GM23338 (cell line): ENCODE data around the gene CCL14. TPM values are rescaled to one million over a fixed set of nuclear protein-coding genes. Genes with fewer than 3 reads are reported as not detected.

Source experiments
- ATAC-seq: fragments of 200-7000 bp; cut with Tn5 transposase; 3 replicates; pipeline ENCODE4 v1.9.1; 2020
- DNase-seq: peaks from one replicate; pipeline ENCODE4 v3.0.0-alpha.2; 2015; ENCODE audit warnings: low spot score
- H2AFZ ChIP-seq: fragments of 200-600 bp; sonication (generic); 2 replicates; pipeline ENCODE4 v1.8.0; 2016; ENCODE audit warnings: antibody characterized with exemption, mild to moderate bottlenecking, moderate library complexity
- H3F3A ChIP-seq: fragments of 200-600 bp; sonication (generic); replicated peaks from 2 replicates; pipeline ENCODE4 v1.8.0; 2017; ENCODE audit warnings: antibody characterized with exemption, mixed run types, low read depth
- H3K27ac ChIP-seq: fragments of 200-600 bp; sonication (generic); 2 replicates; pipeline ENCODE4 v1.6.1; 2016; ENCODE audit warnings: low read depth
- H3K27me3 ChIP-seq: fragments of 200-600 bp; sonication (generic); 2 replicates; pipeline ENCODE4 v1.8.0; 2016; ENCODE audit warnings: mild to moderate bottlenecking, mixed run types, moderate library complexity; ENCODE audit not compliant: insufficient read depth
- H3K36me3 ChIP-seq: fragments of 200-600 bp; sonication (generic); 2 replicates; pipeline ENCODE4 v1.8.0; 2016; ENCODE audit warnings: mild to moderate bottlenecking; ENCODE audit not compliant: insufficient read depth
- H3K4me1 ChIP-seq: fragments of 200-600 bp; sonication (generic); 2 replicates; pipeline ENCODE4 v1.8.0; 2016; ENCODE audit warnings: mild to moderate bottlenecking, moderate library complexity; ENCODE audit not compliant: insufficient read depth
- H3K4me2 ChIP-seq: fragments of 200-600 bp; sonication (generic); 2 replicates; pipeline ENCODE4 v1.7.1; 2017; ENCODE audit warnings: mixed run types
- H3K4me3 ChIP-seq: fragments of 200-600 bp; sonication (generic); 2 replicates; pipeline ENCODE4 v1.6.1; 2016; ENCODE audit warnings: mixed run types
- H3K79me2 ChIP-seq: fragments of 200-600 bp; sonication (generic); replicated peaks from 2 replicates; pipeline ENCODE4 v1.8.0; 2017; ENCODE audit warnings: mild to moderate bottlenecking; ENCODE audit not compliant: insufficient read depth
- H3K9me2 ChIP-seq: fragments of 200-600 bp; sonication (generic); 2 replicates; pipeline ENCODE4 v1.8.0; 2017; ENCODE audit not compliant: insufficient read depth
- H4K20me1 ChIP-seq: fragments of 200-600 bp; sonication (generic); replicated peaks from 2 replicates; pipeline ENCODE4 v1.8.0; 2017; ENCODE audit warnings: mild to moderate bottlenecking; ENCODE audit not compliant: insufficient read depth
- H3K27ac Mint-ChIP-seq: 2 replicates; pipeline ENCODE4 v1.8.0; 2020; ENCODE audit warnings: inconsistent platforms, mild to moderate bottlenecking, moderate library complexity, mixed read lengths
- H3K27me3 Mint-ChIP-seq: 3 replicates; pipeline ENCODE4 v1.8.0; 2022; ENCODE audit warnings: low read depth, mild to moderate bottlenecking, moderate library complexity, mixed read lengths, inconsistent platforms; ENCODE audit not compliant: insufficient read depth, poor library complexity
- H3K36me3 Mint-ChIP-seq: 3 replicates; pipeline ENCODE4 v1.8.0; 2021; ENCODE audit warnings: low read depth, mild to moderate bottlenecking, inconsistent platforms, moderate library complexity, mixed read lengths
- H3K4me1 Mint-ChIP-seq: 3 replicates; pipeline ENCODE4 v1.8.0; 2020; ENCODE audit warnings: mild to moderate bottlenecking, inconsistent platforms, mixed read lengths
- H3K4me3 Mint-ChIP-seq: 3 replicates; pipeline ENCODE4 v1.8.0; 2021; ENCODE audit warnings: moderate library complexity, mild to moderate bottlenecking, inconsistent platforms, mixed read lengths
- H3K9me3 Mint-ChIP-seq: 3 replicates; pipeline ENCODE4 v1.8.0; 2020; ENCODE audit warnings: moderate library complexity, mild to moderate bottlenecking, inconsistent platforms, mixed read lengths
- CREB1 ChIP-seq: fragments of 250-450 bp; sonication (Bioruptor Pico); IDR thresholded peaks from 2 replicates; pipeline ENCODE4 v1.5.0; 2020; ENCODE audit warnings: low read depth, mild to moderate bottlenecking, moderate library complexity
- EZH2 ChIP-seq: fragments of 200-600 bp; sonication (generic); IDR thresholded peaks from one replicate; pipeline ENCODE4 v1.8.0; 2017; ENCODE audit warnings: antibody characterized with exemption, mild to moderate bottlenecking, low read depth; ENCODE audit not compliant: unreplicated experiment
- EZH2phosphoT487 ChIP-seq: fragments of 200-600 bp; sonication (generic); IDR thresholded peaks from one replicate; pipeline ENCODE4 v1.8.1; 2018; ENCODE audit warnings: antibody characterized with exemption; ENCODE audit not compliant: unreplicated experiment
- JUNB ChIP-seq: IDR thresholded peaks from one replicate; pipeline ENCODE4 v1.6.1; 2016; ENCODE audit warnings: antibody characterized with exemption; ENCODE audit not compliant: unreplicated experiment
- NANOG ChIP-seq: IDR thresholded peaks from 2 replicates; pipeline ENCODE4 v1.6.1; 2016; ENCODE audit warnings: antibody characterized with exemption, borderline replicate concordance
- POLR2AphosphoS5 ChIP-seq: IDR thresholded peaks from 2 replicates; pipeline ENCODE4 v1.6.1; 2016; ENCODE audit warnings: antibody characterized with exemption, low read depth
- STAT1 ChIP-seq: IDR thresholded peaks from one replicate; pipeline ENCODE4 v1.6.1; 2016; ENCODE audit warnings: antibody characterized with exemption; ENCODE audit not compliant: unreplicated experiment
- ZNF114 ChIP-seq: fragments of 250-450 bp; sonication (Bioruptor Pico); IDR thresholded peaks from 2 replicates; pipeline ENCODE4 v1.5.0; 2020; ENCODE audit warnings: mild to moderate bottlenecking, moderate library complexity
- ZNF331 ChIP-seq: fragments of 250-450 bp; sonication (Bioruptor Pico); IDR thresholded peaks from 2 replicates; pipeline ENCODE4 v1.5.0; 2020; ENCODE audit warnings: low read depth, mild to moderate bottlenecking, moderate library complexity
- polyA plus RNA-seq: library from polyadenylated mRNA; unstranded; fragments of >200 nt; fragmentation: Nextera tagmentation; extraction: Ambion mirVana; gene quantifications from 2 replicates; pipeline ENCODE4 v1.2.1, GENCODE V29; 2016
- total RNA-seq: library from RNA; depleted of rRNA; stranded (reverse); fragments of >200 nt; shearing (Covaris generic); gene quantifications from 2 replicates; pipeline ENCODE4 v1.2.3, GENCODE V29; 2014
- TF ChIP-seq, protein P1 (sequence below): IDR thresholded peaks from one replicate; pipeline ENCODE4 v1.6.1; 2018; ENCODE audit warnings: antibody characterized with exemption; ENCODE audit not compliant: unreplicated experiment
- TF ChIP-seq, protein P2 (sequence below), 2 experiments: fragments of 200-600 bp in 1 of 2; sonication (generic) in 1 of 2; conservative IDR thresholded peaks; 2 replicates each; pipeline versions ENCODE4 v1.5.1 to v1.6.1; 2016 to 2017; ENCODE audit warnings: antibody characterized with exemption in 2 of 2, low read depth in 2 of 2, mild to moderate bottlenecking in 2 of 2, moderate library complexity in 1 of 2
- TF ChIP-seq, protein P3 (sequence below): IDR thresholded peaks from 2 replicates; pipeline ENCODE4 v1.6.1; 2016; ENCODE audit warnings: antibody characterized with exemption

Gene CCL14
- total and polyA plus RNA-seq, 2 experiments from 2014 or later = not detected

DNA sequence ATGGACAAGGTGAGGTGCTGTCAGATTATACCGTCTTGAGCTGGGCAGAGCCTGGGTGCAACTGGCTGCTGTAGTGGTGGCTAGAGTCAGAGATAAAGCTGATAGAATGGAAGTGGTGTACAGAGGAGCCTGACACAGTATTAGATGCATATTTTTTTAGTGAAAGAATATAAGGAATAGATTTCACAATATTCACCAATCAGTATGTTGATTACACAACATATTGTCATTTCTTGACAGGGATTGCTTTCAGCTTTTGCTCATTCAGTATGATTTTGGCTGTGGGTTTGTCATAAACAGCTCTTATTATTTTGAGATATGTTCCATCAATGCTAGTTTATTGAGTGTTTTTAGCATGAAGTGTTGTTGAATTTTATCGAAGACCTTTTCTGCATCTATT, 32.9 kb upstream of the CCL14 start:
- Histone ChIP-seq H3K4me2 (no peak overlapping the region), H3K27me3 (no peaks in the 10 kb centered on the region), H2AFZ (no peak overlapping the region), H3K79me2 (no peaks in the 10 kb centered on the region), H3K27ac (no peak overlapping the region), H4K20me1 (no peaks in the 10 kb centered on the region), H3K4me1 (no peaks in the 10 kb centered on the region), H3F3A (no peaks in the 10 kb centered on the region), H3K36me3 (no peaks in the 10 kb centered on the region), H3K4me3 (no peak overlapping the region), H3K9me2 (no peaks in the 10 kb centered on the region)
- TF ChIP-seq, protein P1, sequence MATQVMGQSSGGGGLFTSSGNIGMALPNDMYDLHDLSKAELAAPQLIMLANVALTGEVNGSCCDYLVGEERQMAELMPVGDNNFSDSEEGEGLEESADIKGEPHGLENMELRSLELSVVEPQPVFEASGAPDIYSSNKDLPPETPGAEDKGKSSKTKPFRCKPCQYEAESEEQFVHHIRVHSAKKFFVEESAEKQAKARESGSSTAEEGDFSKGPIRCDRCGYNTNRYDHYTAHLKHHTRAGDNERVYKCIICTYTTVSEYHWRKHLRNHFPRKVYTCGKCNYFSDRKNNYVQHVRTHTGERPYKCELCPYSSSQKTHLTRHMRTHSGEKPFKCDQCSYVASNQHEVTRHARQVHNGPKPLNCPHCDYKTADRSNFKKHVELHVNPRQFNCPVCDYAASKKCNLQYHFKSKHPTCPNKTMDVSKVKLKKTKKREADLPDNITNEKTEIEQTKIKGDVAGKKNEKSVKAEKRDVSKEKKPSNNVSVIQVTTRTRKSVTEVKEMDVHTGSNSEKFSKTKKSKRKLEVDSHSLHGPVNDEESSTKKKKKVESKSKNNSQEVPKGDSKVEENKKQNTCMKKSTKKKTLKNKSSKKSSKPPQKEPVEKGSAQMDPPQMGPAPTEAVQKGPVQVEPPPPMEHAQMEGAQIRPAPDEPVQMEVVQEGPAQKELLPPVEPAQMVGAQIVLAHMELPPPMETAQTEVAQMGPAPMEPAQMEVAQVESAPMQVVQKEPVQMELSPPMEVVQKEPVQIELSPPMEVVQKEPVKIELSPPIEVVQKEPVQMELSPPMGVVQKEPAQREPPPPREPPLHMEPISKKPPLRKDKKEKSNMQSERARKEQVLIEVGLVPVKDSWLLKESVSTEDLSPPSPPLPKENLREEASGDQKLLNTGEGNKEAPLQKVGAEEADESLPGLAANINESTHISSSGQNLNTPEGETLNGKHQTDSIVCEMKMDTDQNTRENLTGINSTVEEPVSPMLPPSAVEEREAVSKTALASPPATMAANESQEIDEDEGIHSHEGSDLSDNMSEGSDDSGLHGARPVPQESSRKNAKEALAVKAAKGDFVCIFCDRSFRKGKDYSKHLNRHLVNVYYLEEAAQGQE = no peak
- no peak for TF ChIP-seq CREB1 (CRISPR knock-in tag)
- no peak for TF ChIP-seq STAT1
- TF ChIP-seq, protein P2, sequence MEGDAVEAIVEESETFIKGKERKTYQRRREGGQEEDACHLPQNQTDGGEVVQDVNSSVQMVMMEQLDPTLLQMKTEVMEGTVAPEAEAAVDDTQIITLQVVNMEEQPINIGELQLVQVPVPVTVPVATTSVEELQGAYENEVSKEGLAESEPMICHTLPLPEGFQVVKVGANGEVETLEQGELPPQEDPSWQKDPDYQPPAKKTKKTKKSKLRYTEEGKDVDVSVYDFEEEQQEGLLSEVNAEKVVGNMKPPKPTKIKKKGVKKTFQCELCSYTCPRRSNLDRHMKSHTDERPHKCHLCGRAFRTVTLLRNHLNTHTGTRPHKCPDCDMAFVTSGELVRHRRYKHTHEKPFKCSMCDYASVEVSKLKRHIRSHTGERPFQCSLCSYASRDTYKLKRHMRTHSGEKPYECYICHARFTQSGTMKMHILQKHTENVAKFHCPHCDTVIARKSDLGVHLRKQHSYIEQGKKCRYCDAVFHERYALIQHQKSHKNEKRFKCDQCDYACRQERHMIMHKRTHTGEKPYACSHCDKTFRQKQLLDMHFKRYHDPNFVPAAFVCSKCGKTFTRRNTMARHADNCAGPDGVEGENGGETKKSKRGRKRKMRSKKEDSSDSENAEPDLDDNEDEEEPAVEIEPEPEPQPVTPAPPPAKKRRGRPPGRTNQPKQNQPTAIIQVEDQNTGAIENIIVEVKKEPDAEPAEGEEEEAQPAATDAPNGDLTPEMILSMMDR (conservative IDR thresholded peaks at IDR 0.05; ENCODE audit: low read depth in 2 of 2) = no peak
- TF ChIP-seq ZNF114 (CRISPR knock-in tag) = no peak
- no peak for TF ChIP-seq ZNF331 (CRISPR knock-in tag)
- TF ChIP-seq, protein P3, sequence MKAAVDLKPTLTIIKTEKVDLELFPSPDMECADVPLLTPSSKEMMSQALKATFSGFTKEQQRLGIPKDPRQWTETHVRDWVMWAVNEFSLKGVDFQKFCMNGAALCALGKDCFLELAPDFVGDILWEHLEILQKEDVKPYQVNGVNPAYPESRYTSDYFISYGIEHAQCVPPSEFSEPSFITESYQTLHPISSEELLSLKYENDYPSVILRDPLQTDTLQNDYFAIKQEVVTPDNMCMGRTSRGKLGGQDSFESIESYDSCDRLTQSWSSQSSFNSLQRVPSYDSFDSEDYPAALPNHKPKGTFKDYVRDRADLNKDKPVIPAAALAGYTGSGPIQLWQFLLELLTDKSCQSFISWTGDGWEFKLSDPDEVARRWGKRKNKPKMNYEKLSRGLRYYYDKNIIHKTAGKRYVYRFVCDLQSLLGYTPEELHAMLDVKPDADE = no peak
- no peak for TF ChIP-seq JUNB
- TF ChIP-seq EZH2 = no peak
- no peak for ATAC-seq
- no peak for DNase-seq
- H3K27me3 Mint-ChIP-seq = peaks cover 11% of the 10 kb centered on the region
- H3K9me3 Mint-ChIP-seq = peaks cover 11% of the 10 kb centered on the region; the same call in 1 of the 3 replicates
- H3K4me1 Mint-ChIP-seq = no peaks in the 10 kb centered on the region
- H3K4me3 Mint-ChIP-seq = no peak overlapping the region
- no peaks in the 10 kb centered on the region; the same call in 1 of the 3 replicates for H3K36me3 Mint-ChIP-seq
- H3K27ac Mint-ChIP-seq = no peak overlapping the region

DNA sequence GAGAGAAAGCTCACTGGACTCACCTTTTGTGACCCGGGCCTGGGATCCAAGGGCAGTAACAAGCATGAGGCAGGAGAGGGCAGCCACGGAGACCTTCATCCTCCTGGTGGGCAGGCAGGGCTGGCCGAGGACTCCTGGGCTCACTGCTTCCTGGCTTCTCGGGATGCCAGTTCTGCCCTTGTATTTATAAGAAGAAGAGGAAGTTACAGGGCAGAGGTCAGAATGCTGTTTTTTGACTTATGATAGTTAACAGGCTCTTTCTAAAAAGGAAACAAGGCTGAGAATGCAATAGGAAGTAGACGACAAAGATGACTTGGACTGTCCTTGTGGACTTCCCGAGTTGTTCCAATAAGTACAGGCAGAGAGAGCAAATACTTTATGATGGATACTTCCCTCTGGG, 31.3 kb upstream of the CCL14 start, which contains the start of gene CCL23:
TSS of gene CCL23 (minus strand) at position 174 of the 400 bp plus-strand sequence. CDS start at position 99, 75 bp downstream.
- H3K4me1 ChIP-seq = no peaks in the 10 kb centered on the region
- no peak for ATAC-seq
- H3K4me1 Mint-ChIP-seq = no peaks in the 10 kb centered on the region
- H3K36me3 Mint-ChIP-seq = no peaks in the 10 kb centered on the region; the same call in 2 of the 3 replicates
- no peaks in the 10 kb centered on the region for H3K27me3 ChIP-seq
- H3K79me2 ChIP-seq = no peaks in the 10 kb centered on the region
- peaks cover 14% of the 10 kb centered on the region for H3K9me3 Mint-ChIP-seq
- no peak within 1 kb of the TSS for H3K27ac Mint-ChIP-seq
- H3K4me3 Mint-ChIP-seq = no peak within 1 kb of the TSS
- no peaks in the 10 kb centered on the region for H4K20me1 ChIP-seq
- H3K4me3 ChIP-seq = no peak within 1 kb of the TSS
- no peaks in the 10 kb centered on the region for H3F3A ChIP-seq
- no peaks in the 10 kb centered on the region for H3K9me2 ChIP-seq
- H3K4me2 ChIP-seq = no peak within 1 kb of the TSS
- no peak within 1 kb of the TSS for H2AFZ ChIP-seq
- no peak within 1 kb of the TSS for H3K27ac ChIP-seq
- no peak for DNase-seq
- H3K27me3 Mint-ChIP-seq = peaks cover 11% of the 10 kb centered on the region
- H3K36me3 ChIP-seq = no peaks in the 10 kb centered on the region
- TF ChIP-seq, protein P3 = no peak
- TF ChIP-seq CREB1 (CRISPR knock-in tag) = no peak
- no peak for TF ChIP-seq STAT1
- TF ChIP-seq, protein P2 (conservative IDR thresholded peaks at IDR 0.05; ENCODE audit: low read depth in 2 of 2) = no peak
- TF ChIP-seq POLR2AphosphoS5 = no peak
- no peak for TF ChIP-seq NANOG
- no peak for TF ChIP-seq ZNF114 (CRISPR knock-in tag)
- TF ChIP-seq JUNB = no peak
- TF ChIP-seq EZH2phosphoT487 = no peak
- TF ChIP-seq EZH2 = no peak
